Activated CD4-positive, alpha-beta T cell treated with anti-CD3 and anti-CD28 coated beads, Interleukin-2, amount 50 U/mL, for 48 hours (primary cell): ENCODE data around the gene GPATCH3.
"Not testable (repeated sequence)": the region's sequence is repeated elsewhere in the genome, so short reads cannot be mapped to it uniquely, and the experiment has no call there.

ENCODE experiments used
- DNase-seq, 2 experiments: peaks; one replicate each; pipeline ENCODE4 v3.0.0-alpha.2; 2020

Gene GPATCH3

GRCh38 chr1:26911399-26912146 lies 11.3 kb upstream of the GPATCH3 start:
- no peak for DNase-seq

GRCh38 chr1:26910343-26911160 lies 10.3 kb upstream of the GPATCH3 start:
- no peak for DNase-seq

GRCh38 chr1:26909951-26910342 lies 9.7 kb upstream of the GPATCH3 start:
- no peak for DNase-seq

- DNase-seq = no peak
Observed at GRCh38 chr1:26907071-26907917, 7.0 kb upstream of the GPATCH3 start.

DNA sequence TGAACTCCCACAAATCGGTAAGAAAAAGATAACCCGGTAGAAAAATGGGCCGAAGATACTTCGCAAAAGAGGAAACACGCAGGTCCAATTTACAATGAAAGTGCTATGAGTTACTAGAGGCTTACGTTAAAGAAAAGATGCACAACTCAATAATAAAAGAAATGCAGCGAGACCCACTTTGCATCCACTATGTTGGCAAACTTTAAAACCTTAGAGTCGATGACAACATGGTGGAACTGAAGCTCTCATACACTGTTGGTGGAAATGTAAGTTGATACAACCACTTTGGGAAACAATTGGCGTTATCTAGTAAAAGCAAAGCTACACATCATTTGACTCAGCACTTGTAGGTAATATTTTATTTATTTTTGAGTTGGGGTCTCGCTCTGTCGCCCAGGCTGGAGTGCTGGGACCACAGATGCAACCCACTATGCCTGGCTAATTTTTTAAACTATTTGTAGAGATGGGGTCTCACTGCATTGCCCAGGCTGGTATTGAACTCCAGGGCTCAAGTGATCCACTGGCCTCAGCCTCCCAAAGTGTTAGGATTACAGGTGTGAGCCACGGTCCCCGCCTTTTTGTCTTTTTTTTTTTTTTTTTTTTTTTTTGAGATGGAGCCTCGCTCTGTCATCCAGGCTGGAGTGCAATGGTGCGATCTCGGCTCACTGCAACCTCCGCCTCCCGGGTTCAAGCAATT lies 696 bp upstream of the GPATCH3 start:
- no peak for DNase-seq

DNA sequence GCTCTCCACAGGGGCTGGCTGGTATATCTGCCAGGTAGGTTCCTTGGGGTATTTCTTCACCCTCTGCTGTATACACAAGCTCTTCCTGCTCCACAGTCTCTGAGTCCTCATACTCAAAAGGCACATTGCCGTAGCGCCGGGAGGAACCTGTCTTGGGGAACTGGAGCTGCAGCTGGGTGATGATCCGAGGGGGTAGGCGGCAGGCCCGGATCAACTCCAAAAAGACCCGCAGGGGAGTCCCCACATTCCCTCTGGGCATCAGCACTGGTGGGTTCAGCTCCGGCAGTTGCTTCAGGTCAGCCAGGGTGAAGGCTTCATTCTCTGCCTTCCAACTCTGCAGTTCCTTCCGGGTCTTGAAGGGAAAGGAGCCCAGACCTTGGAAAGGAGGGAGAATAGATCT lies 2.9 kb downstream of the GPATCH3 start:
- DNase-seq = no peak

DNA sequence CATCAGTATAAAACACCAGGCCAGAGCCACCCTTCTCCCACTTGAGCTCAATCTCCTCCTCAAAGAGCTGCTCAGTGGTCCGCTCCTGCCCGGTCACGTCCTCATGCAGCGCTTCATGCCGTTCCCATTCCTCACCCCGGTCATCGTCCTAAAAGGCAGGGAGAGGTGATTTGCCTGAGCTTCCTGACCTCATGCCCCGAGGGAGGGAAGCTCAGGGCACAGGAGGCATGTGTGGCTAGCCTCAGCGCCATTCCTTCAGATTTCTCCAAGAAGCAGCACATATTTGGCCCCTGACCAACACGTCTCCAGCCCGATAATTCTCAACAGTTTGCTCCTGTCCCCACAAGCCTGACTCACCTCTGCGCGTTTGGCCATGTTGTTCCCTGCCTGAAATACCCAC lies 6.0 kb downstream of the GPATCH3 start:
- no peak for DNase-seq

DNA sequence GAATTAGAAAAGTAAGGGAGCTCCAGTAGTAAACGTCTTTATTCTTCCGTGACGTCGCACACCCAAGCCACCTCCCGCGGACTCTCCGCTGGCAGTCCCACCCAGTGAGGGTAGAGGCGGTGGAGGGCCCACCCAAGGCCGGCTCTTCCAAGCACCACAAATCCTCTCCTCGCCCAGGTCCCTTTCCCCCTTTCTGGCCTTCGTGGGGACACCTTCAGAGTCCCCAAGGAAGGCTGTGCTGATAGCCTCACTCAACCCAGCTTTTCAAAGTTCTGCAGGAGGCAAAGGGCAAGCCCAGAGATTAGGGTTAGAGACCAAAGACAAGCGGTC lies 9.8 kb downstream of the GPATCH3 start:
- DNase-seq = no peak

- DNase-seq = peak; percentile 77 to 83
Observed at GRCh38 chr1:26889551-26890466, 10.5 kb downstream of the GPATCH3 start, which contains the start of gene GPN2. Gene GPN2 (minus strand): TSS chr1:26890283. CDS start chr1:26890096, 187 bp downstream.

DNA sequence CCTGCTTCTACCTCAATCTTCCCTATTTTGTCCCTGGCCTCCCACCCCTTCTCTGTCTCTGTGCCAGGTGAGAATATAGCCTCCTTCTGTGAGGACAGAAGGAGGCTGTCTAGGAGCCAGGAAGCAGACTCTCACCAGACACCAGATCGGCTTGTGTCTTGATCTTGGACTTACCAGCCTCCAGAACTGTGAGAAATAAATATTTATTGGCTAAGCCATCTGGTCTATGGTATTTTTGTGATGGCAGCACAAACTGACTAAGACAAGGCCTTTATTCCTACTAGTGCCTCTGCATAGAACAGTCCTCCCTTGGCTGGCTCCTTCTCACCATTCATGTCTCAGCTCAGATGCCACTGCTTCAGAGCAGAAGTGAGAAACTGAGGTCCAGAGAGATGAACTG lies 12.0 kb downstream of the GPATCH3 start:
- no peak for DNase-seq

- no peak for DNase-seq
Observed at GRCh38 chr1:26887125-26887524, 13.1 kb downstream of the GPATCH3 start.

DNA sequence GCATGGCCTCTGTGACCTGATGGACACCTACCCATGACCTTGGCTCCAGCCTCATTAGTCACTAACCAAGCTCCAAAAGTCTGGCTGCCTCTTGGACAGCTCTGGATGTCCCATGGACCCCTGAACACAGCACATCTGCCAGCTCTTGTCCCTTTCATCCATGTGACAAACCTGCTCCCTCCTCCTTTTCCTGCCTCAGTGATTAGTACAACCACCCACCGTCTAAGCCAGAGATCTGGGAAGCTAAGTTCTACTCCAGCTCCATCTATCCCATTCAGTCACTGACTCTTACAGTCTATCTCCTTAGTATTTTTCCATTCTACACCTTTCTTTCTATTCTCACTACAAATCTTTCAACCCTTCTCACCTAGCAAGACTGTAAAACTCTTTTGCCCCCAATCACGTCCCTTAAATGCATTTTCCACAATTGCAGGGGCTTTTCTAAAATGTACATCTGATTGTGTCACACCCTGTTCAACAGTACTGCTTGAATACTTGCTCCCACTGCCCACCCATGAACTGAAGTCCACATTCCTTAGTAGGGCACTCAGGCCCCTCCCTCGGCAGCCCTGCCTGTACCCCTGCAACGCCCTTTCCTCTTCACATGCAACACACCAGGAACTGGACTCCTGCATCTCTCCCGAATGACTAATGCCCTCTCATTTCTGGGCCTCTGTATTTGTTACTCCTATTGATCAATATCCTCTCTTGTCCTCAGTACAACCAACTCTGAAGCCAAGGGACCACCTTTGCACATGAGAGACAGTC lies 17.4 kb downstream of the GPATCH3 start:
- DNase-seq = no peak

GRCh38 chr1:26881611-26882010 lies 18.7 kb downstream of the GPATCH3 start:
- DNase-seq = not testable (repeated sequence)

GRCh38 chr1:26879793-26880192 lies 20.5 kb downstream of the GPATCH3 start:
- DNase-seq = no peak

GRCh38 chr1:26877326-26877725 lies 22.9 kb downstream of the GPATCH3 start:
- DNase-seq = no peak

- no peak for DNase-seq
Observed at GRCh38 chr1:26874896-26875295, 25.4 kb downstream of the GPATCH3 start.

GRCh38 chr1:26873097-26873496 lies 27.2 kb downstream of the GPATCH3 start:
- not testable (repeated sequence) for DNase-seq

DNA sequence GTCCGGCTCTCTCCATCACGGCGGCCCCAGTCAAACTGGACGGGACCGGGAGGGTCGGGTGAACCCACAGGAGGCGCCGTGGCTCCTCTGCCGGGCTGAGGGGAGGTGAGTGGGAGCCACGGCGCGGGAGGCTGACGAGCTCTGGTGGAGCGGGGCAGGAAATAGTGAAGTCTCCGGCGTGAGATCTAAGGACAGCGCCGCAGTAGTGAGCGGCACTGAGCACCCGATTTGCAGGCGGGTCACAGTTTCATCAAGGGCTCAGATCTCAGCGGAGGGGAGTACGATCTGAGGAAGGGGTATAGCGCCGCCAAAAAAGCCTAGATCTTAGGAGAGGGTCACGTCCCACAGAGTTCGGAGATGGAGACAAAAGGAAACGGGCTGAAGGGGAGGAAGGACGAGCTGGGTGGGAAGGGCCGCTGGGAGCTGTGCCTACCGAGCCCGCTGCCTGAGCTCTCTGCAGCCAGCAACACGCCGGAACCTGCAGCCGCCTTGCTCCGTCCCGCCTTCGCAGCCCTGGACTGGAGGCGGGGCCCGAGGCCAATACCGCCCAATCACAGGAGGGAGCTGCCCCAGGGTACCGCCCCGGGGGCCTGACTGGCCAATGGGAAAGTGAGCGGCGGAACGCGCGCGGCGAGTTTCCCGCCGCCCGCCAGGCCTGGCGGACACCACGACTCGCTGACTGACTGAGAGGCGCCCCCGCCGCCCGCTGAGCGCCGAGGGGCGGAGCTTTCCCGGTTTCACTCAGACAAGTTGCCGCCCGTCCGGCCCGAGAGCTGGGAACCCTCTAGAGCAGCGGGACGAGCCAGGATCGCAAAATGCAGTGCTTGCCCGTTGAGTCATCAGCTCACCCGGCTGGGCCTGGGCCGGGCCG lies 35.4 kb downstream of the GPATCH3 start:
- DNase-seq = peak; percentile 94 to 97

- no peak for DNase-seq
Observed at GRCh38 chr1:26863685-26864077, 36.6 kb downstream of the GPATCH3 start.
